HG02884 (cell line): ENCODE results near the gene RASA3.
"Not testable (repeated sequence)": the region's sequence is repeated elsewhere in the genome, so short reads cannot be mapped to it uniquely, and the experiment has no call there.

ENCODE experiments used
- ATAC-seq: cut with Tn5 transposase; IDR thresholded peaks from one replicate; pipeline ENCODE4 v1.9.1; 2021; ENCODE audit warnings: mild to moderate bottlenecking, moderate library complexity; ENCODE audit not compliant: unreplicated experiment

RASA3 gene

DNA sequence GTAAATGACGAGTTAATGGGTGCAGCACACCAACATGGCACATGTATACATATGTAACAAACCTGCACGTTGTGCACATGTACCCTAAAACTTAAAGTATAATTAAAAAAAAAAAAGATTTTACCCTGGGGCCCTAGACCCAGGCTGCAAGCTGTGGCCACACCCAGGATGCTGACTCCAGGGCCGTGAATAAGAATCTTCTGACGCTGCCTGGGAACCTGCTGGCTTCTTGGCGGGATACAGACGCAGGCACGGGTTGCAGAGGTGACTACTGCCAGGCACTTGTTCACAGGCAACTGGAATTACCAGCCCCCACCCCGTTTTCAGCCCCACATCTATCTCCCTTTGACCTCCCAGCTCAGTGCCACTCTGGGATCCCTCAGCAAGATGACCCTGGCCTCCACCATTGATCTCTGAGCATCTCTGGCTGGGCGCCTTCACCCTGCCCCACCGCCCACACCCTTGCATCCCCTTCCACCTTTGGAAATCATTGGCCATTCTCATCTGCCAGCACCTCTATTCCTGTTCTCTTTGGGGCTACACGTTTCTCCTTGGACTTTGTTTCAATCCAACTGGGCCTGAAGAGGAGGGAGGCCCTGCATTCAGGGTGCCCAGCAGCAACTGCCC is 25.6 kb upstream of the RASA3 start:
- no peak for ATAC-seq

DNA sequence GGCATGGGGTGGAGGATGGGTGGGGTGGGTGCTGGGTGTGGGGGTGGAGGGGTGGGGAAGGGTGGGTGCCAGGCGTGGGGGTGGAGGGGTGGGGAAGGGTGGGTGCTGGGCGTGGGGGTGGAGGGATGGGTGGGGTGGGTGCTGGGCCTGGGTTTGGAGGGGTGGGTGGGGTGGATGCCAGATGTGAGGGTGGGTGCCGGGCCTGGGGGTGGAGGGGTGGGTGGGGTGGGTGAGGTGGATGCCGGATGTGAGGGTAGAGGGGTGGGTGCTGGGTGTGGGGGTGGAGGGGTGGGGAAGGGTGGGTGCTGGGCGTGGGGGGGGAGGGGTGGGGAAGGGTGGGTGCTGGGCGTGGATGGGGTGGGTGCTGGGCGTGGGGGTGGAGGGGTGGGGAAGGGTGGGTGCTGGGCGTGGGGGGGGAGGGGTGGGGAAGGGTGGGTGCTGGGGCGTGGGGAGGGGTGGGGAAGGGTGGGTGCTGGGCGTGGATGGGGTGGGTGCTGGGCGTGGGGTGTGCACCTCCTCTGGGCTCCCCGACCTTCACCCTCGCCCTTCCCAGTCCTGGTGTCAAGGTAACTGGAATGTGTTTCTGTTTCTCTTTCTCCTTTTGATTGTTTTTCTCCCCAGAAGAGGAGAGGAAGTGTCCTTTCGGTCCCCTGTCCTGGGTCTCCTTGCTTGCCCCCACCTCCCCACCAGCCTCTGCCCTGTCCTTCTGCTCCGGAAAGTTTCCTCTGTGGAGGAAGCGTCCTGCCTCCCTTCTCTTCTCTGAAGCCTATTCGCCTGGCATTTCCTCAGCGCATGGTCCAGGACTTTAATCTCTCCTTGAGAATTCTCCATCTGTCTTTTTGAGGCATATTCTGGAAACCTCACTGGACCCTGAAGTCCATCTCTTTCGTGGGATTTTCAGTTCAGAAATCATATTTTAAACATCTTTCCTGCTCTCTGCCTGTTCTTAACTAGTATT is 23.8 kb upstream of the RASA3 start:
- ATAC-seq, result no peak

DNA sequence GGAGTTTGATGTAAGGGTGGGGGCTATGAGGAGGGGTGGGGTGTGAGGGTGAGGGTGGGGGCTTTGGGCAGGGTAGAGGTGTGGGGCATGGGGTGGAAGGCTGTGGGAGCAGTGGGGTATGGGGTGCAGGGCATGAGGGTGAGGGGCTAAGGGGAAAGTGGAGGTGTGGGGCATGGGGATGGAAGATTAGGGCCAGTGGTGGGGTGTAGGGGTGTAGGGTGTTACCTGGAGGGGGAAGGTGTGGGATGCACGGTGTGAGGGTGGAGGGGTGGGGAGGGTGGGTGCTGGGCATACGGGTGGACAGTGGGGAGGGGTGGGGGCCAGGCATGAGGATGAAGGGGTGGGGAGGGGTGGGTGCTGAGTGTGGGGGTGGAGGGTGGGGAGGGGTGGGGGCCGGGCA is 22.9 kb upstream of the RASA3 start:
- no peak for ATAC-seq

DNA sequence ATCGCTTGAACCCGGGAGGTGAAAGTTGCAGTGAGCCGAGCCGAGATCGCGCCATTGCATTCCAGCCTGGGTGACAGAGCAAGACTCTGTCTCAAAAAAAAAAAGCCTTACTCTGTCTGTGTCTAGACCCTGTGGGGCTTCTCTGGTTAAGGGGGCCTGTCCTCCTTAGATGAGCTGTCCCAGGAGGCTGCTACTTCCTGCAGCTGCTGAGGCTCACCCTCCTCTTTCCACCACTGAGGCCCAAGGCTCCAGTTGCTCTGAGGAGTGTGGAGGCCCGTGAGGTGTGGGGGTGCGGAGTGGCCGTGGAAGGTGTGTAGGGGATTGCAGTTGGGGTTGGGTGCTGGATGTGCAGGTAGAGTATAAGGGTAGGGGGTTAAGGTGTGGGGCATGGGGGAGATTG is 22.1 kb upstream of the RASA3 start:
- ATAC-seq, result no peak

DNA sequence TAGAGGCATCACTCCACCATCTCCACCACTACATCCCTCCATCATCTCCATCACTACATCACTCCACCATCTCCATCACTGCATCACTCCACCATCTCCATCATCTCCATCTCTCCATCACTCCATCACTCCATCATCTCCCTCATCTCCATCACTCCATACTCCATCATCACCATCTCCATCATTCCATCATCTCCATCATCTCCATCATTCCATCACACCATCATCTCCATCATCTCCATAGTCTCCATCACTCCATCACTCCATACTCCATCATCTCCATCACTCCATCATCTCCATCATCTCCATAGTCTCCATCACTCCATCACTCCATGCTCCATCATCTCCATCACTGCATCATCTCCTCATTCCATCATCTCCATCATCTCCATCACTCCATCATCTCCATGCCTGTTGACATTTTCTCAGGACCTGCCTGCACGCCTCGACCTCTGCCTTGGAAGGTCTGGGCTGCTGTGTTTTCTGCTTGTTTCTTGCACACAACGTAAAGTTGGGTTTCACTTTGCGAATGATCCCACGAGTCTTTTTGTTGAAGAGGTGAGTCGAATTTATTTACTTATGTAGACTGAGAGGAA is 21.2 kb upstream of the RASA3 start:
- no peak for ATAC-seq

DNA sequence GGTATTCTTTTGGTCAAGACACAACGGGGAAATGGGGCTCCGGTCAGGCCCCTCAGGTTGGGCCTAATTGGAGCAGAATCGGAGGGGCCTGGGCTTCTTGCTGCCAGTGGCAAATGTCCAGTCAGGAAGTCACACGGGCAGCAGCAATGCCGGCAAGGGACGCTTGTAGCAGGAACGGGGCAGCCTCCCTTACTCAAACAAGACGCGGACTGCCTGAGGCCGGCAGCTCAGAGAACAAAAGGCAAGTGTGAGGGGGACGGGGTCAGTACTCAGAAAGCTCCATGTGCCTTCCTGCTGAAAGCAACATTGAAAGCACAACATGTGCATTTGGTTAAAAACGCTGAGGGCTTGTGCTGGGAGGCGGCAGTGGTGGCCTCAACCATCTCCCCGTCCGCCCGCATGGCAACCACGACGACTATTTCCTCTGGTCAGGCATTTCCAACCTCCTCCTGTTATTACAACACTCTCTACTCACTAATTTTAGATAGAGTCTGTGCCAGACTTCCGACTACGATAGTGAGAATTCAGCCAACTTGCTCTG is 20.5 kb upstream of the RASA3 start:
- no peak for ATAC-seq

DNA sequence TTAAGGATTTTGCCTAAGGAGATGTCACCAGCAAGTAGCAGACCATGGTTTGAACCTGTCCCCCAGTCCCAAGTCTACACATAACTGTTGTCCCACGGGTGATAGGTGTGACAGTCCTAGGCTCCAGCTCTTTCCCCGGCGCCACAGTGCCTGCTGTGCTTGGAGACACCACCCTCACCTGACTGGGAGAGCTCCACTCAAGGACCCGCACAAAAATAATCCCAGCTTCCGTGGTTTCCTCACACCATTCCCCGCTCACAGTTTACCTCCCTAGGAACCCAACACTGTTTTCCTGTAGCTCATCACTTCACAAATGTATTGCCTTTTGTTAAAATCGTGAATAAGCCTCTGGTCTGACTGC is 19.8 kb upstream of the RASA3 start:
- ATAC-seq, result no peak

DNA sequence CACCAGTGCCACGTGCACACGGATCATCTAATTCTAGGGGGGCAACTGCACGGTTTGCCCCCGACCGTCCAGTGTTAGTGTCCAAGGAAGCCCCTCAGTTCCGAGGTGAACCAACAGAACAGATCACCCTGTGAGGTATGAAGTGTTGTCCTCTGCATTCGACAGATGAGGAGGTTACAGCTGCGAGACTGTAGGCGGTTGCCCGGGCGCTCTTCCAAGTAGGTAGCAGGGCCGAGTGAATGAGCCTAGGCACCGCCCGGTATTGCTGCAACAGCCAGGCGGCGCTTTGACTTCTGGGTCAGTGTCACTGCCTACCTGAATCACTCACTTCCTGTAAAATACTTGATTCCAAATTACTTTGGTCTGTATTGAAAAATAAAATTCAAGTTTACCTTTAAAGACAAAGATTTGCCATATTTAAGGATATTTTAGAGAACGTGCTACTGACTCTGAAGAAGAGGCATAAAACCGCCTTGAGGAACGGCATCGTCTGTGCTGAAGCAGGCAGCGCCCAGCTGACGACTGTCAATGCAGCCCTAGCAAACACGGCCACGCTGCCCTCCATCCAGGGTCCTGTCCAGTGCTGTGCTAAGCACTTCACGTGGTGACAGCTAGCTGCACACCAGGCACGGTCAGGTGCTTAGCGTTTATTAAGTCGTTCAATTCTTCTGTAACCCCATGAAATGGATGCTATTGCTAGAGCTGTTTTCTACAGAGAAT is 19.3 kb upstream of the RASA3 start:
- ATAC-seq, result no peak

DNA sequence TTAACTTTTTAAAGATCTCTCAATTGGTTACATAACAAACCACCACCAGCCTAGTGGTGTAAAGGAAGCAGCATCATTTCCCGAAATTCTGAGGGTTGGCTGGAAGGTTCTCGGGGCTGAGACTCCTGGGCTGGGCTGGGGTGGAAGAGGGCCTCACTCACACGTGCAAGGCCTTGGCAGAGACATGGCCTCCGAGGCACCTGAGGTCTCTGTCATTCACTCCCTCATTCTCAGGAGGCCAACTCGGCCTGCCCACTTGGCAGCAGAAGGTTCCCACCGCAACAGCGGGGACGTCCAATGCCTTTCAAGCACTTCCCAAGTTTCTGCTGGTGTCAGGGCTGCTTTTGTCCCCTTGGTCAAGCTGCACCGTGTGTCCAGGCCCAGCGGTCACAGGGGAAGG is 18.6 kb upstream of the RASA3 start:
- ATAC-seq, result no peak

DNA sequence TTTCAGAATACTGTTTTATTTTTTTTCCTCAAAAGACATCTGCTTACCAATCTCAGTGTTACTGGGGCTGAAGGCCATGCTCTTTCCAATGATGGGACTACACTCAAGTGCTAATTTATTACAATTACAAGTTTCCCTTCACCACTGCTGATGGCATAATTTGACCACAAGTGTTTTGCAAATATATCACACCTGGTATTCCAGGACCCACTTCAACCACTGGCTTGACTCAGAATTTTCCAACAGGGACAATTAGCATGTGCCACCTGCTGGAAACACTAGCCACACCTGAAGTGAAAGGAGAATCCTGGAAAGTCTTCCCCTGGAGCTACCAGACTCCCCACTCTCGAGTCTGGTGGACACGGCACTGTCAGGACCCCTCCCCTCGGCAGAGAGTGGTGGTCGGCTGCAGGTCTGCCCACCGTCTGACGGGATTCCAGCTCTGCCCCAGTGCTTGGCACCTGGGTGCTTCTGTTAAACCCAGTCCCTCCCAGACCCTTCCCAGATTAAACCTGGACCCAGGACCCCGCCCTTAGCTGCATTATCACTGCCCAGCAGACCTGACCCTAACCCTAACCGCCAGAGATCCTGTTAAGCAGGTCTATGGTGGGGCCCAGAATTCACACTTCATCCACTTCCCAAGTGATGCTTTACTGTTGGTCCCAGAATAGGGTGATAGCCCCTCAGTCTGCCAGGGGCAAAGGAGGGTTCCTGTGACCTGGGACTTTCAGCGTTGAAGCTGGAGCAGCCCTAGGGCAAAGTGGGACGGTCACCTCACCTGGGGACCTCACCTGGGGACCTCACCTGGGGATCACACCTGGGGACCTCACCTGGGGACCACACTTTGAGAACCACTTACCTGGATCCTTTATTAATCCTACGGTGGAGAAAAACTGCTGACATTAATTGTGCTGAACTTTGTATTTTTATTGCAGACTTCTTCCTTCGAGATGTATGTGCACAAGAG is 17.6 kb upstream of the RASA3 start:
- ATAC-seq, result no peak

DNA sequence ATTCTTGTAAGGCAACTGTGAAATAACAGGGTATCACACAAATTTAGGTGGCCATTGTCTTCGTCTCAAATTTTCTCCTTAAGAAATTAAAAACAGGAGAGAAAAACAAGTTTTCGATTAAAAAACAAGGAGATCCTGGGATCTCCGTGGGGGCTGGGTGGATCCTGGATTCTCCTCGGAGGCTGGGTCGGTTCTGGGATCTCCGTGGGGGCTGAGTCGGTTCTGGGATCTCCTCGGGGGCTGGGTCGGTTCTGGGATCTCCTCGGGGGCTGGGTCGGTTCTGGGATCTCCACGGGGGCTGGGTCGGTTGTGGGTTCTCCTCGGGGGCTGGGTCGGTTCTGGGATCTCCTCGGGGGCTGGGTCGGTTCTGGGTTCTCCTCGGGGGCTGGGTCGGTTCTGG is 16.5 kb upstream of the RASA3 start:
- ATAC-seq, result not testable (repeated sequence)

DNA sequence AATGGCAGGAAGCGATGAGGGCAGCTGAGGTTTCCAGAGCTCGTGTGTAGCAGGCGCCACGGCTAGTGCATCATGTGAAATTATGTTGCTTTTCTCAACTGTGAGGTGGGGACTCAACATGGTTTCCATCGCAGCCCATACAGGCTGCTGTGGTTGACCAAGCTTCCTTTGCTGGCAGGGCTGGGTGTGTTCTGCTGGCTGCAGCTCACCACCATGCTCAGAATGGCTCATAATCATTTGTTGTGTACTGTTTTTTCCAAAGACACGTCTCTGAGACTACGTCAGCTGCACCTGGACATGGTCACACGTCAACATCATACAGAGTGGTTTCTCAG is 16.1 kb upstream of the RASA3 start:
- peak; percentile 73 for ATAC-seq

DNA sequence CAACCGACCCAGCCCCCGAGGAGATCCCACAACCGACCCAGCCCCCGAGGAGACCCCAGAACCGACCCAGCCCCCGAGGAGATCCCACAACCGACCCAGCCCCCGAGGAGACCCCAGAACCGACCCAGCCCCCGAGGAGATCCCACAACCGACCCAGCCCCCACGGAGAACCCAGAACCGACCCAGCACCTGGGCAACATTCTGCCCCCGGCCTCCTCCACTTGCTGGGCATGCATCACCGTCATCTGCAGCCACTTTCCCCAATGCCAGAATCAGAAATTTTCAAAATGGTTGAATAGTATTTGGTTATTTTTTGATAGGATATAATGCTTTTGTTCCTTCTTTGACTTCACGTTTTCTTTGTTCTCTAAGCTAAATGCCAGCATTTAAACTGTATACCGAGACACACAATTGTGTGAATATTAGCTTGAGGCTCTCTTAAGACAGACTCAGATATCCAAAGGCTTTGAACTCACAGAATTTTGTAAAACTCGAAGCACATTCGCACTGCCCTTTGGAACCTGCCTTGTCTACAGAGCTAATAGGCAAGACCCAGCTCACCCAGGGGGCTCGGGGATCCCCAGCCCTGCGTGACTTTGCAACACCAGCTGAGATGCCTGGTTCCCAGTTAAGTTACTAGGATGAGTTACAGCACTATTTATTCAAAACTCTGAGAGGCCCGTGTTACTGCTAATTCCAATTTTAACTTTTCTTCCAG is 15.5 kb upstream of the RASA3 start:
- peak; percentile 30 for ATAC-seq

DNA sequence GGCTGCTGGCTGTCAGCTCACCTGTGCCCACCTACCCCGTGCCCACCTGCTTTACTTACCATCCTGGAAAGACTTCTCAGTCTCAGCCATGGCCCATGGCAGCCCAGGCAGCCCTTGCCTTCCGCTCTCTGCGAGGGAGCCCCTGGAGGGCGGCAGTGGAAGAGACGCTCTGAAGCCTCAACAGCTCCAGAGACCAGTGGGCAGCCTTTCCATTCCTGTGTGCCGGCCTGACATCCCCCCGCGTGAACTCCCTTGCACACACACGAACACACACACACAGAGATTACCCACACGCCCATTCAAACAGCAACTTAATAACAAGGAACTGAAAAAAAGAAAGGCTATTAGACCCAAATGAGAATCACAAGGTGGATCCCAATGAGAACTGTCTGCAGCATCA is 14.2 kb upstream of the RASA3 start:
- no peak for ATAC-seq

DNA sequence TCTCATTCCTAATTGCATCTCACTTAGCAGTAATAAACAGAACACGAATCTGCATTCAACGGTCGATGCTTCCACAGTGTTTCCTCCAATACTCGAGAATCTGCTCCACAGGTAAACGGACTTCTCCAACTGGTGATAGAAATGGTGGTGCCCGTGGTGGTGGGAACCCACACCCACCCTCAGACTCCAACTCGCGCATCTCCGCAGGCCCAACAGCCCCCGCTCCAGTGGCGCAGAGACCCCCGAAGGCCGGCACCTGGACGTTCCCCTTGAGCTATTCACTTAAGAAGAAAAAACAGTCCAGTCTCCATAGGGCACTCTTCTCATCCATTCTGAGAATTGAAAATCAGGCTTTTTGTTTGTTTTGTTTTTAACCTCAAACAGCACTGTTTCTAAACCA is 13.8 kb upstream of the RASA3 start:
- no peak for ATAC-seq

DNA sequence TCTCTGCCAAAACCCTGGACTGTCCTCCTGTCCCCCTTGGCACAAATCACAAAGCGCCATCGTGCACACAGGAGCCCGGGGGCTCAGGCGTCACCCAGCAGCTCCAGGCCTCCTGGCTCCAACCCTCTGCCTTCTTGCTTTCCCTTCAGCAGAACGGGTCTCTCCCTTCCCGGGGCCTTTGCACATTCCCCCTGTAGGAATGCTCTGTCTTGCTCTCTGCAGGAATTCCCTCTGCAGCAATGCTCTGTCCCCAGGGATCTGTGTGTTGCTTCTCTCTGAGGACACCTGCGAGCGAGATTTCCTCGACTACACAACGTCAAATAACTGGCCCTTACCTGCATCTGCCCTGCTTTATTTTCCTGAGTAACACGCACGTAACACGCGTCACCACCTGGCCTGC is 13.3 kb upstream of the RASA3 start:
- no peak for ATAC-seq

DNA sequence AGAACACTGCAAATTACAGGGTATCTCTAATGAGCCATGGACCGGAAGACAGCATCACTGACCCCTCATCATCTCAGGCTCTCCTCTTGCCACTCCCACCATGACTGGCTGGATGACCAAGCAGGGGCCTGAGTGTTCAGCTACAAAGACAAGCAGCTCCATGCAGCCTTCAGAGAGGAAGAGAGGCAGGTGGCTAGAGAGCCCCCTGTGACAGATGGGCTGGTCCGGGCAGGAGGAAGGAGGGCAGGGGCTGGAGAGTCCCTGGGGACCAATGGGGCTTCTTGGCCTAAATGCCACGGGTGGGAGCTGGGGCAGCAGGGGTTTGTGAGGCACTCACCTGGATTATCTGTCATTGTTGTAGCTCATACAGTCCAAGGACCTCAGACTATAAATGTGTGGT is 12.8 kb upstream of the RASA3 start:
- no peak for ATAC-seq

DNA sequence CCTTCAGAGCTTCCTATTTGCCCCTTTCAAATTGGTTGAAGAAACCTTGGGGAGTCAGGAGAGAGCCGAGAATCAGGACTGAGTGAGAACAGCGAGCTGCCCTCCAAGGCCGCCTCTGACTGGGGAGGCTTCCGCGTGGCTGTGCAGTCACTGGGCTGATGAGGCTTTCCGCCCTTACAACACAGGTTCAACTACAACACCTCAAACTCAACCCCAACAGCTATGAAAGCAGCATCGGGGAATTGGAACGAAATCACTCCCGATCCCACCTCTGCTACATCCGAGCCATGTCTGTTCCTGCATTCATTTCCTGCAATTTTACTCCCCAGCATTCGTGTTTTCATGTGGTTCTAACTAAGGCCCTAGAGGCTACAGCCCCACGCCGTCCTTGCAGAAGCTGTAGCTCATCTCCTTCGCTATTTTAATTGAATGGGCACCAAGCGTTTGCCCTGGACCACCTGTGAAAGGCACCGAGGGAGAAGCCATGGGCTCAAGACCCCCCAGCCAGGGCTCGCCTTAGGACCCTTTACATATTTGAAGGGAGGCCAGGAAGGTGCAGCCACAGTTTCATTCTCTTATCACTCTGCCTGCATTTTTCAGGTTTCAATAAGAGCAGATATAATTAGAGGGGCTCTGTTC is 12.3 kb upstream of the RASA3 start:
- ATAC-seq, result no peak
